A549 (cell line): Measurements from ENCODE around the gene PSMD1.

Source experiments
- CHD2 ChIP-seq: fragments of 150-350 bp; IDR thresholded peaks from 2 replicates; pipeline ENCODE4 v1.6.1; 2014; ENCODE audit warnings: low read length; ENCODE audit not compliant: partially characterized antibody
- EP300 ChIP-seq, 2 experiments: fragments of >200 bp; sonication (Bioruptor Twin); formaldehyde crosslinking; IDR thresholded peaks; 2 replicates in 1 of 2; 3 replicates in 1 of 2; pipeline ENCODE4 v1.6.1; 2016 to 2017
- HOXB5 ChIP-seq: fragments of 250-450 bp; sonication (Bioruptor Pico); IDR thresholded peaks from 2 replicates; pipeline ENCODE4 v1.5.0; 2020; ENCODE audit warnings: mild to moderate bottlenecking, moderate library complexity
- MAZ ChIP-seq: fragments of 150-350 bp; IDR thresholded peaks from 2 replicates; pipeline ENCODE4 v1.6.1; 2014; ENCODE audit warnings: antibody characterized with exemption, low read depth, low read length, borderline replicate concordance
- POLR2A ChIP-seq: IDR thresholded peaks from 2 replicates; pipeline ENCODE4 v1.6.1; 2012; ENCODE audit warnings: mild to moderate bottlenecking, low read length
- RARB ChIP-seq: fragments of 250-450 bp; sonication (Bioruptor Pico); IDR thresholded peaks from 2 replicates; pipeline ENCODE4 v1.8.0; 2021; ENCODE audit warnings: mild to moderate bottlenecking, moderate library complexity
- RNF2 ChIP-seq: fragments of 200-600 bp; sonication (generic); IDR thresholded peaks from 2 replicates; pipeline ENCODE4 v1.6.1; 2016; ENCODE audit warnings: low read depth, mild to moderate bottlenecking, antibody characterized with exemption, moderate library complexity, borderline replicate concordance
- SMC3 ChIP-seq: fragments of >200 bp; sonication (Bioruptor Twin); formaldehyde crosslinking; IDR thresholded peaks from 3 replicates; pipeline ENCODE4 v1.6.1; 2018; ENCODE audit warnings: inconsistent platforms
- TF ChIP-seq, protein P1 (sequence below): fragments of >200 bp; sonication (Bioruptor Twin); formaldehyde crosslinking; IDR thresholded peaks from 3 replicates; pipeline ENCODE4 v1.5.1; 2016
- TF ChIP-seq, protein P2 (sequence below): fragments of 150-350 bp; IDR thresholded peaks from 2 replicates; pipeline ENCODE4 v1.6.1; 2014; ENCODE audit warnings: low read depth, mild to moderate bottlenecking, low read length
- TF ChIP-seq, protein P3 (sequence below): fragments of 250-450 bp; sonication (Bioruptor Pico); IDR thresholded peaks from 2 replicates; pipeline ENCODE4 v1.5.0; 2021; ENCODE audit warnings: mild to moderate bottlenecking, moderate library complexity, borderline replicate concordance
- TF ChIP-seq, protein P4 (sequence below): IDR thresholded peaks from 2 replicates; pipeline ENCODE4 v1.6.1; 2012; ENCODE audit warnings: low read depth, borderline replicate concordance
- TF ChIP-seq, protein P5 (sequence below): IDR thresholded peaks from 2 replicates; pipeline ENCODE4 v1.6.1; 2012

DNA sequence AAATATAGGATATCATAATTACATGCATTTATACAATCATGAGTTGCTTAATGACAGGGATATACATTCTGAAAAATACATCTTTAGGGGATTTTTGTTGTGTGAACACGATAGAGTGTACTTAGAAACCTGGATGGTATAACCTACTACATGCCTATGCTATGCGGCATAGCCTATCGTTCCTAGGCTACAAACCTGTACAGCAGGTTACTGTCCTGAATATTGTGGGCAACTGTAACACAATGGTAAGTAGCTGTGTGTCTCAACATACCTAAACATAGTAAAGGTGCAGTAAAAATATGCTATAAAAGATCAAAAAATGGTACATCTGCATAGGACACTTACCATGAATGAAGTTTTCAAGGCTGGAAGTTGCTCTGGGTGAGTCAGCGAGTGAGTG lies 12.9 kb upstream of the PSMD1 start:
- TF ChIP-seq, protein P1, sequence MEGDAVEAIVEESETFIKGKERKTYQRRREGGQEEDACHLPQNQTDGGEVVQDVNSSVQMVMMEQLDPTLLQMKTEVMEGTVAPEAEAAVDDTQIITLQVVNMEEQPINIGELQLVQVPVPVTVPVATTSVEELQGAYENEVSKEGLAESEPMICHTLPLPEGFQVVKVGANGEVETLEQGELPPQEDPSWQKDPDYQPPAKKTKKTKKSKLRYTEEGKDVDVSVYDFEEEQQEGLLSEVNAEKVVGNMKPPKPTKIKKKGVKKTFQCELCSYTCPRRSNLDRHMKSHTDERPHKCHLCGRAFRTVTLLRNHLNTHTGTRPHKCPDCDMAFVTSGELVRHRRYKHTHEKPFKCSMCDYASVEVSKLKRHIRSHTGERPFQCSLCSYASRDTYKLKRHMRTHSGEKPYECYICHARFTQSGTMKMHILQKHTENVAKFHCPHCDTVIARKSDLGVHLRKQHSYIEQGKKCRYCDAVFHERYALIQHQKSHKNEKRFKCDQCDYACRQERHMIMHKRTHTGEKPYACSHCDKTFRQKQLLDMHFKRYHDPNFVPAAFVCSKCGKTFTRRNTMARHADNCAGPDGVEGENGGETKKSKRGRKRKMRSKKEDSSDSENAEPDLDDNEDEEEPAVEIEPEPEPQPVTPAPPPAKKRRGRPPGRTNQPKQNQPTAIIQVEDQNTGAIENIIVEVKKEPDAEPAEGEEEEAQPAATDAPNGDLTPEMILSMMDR, result no peak
- TF ChIP-seq, protein P2, sequence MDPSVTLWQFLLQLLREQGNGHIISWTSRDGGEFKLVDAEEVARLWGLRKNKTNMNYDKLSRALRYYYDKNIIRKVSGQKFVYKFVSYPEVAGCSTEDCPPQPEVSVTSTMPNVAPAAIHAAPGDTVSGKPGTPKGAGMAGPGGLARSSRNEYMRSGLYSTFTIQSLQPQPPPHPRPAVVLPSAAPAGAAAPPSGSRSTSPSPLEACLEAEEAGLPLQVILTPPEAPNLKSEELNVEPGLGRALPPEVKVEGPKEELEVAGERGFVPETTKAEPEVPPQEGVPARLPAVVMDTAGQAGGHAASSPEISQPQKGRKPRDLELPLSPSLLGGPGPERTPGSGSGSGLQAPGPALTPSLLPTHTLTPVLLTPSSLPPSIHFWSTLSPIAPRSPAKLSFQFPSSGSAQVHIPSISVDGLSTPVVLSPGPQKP, result no peak
- TF ChIP-seq POLR2A (no peak), RARB (CRISPR knock-in tag) (no peak), SMC3 (no peak), CHD2 (no peak), HOXB5 (no peak), MAZ (no peak), RNF2 (no peak), EP300 (IDR thresholded peaks at IDR 0.05) (no peak)
- TF ChIP-seq, protein P3, sequence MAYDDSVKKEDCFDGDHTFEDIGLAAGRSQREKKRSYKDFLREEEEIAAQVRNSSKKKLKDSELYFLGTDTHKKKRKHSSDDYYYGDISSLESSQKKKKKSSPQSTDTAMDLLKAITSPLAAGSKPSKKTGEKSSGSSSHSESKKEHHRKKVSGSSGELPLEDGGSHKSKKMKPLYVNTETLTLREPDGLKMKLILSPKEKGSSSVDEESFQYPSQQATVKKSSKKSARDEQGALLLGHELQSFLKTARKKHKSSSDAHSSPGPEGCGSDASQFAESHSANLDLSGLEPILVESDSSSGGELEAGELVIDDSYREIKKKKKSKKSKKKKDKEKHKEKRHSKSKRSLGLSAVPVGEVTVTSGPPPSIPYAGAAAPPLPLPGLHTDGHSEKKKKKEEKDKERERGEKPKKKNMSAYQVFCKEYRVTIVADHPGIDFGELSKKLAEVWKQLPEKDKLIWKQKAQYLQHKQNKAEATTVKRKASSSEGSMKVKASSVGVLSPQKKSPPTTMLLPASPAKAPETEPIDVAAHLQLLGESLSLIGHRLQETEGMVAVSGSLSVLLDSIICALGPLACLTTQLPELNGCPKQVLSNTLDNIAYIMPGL (CRISPR knock-in tag), result no peak
- TF ChIP-seq, protein P4, sequence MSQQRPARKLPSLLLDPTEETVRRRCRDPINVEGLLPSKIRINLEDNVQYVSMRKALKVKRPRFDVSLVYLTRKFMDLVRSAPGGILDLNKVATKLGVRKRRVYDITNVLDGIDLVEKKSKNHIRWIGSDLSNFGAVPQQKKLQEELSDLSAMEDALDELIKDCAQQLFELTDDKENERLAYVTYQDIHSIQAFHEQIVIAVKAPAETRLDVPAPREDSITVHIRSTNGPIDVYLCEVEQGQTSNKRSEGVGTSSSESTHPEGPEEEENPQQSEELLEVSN, result no peak
- TF ChIP-seq, protein P5, sequence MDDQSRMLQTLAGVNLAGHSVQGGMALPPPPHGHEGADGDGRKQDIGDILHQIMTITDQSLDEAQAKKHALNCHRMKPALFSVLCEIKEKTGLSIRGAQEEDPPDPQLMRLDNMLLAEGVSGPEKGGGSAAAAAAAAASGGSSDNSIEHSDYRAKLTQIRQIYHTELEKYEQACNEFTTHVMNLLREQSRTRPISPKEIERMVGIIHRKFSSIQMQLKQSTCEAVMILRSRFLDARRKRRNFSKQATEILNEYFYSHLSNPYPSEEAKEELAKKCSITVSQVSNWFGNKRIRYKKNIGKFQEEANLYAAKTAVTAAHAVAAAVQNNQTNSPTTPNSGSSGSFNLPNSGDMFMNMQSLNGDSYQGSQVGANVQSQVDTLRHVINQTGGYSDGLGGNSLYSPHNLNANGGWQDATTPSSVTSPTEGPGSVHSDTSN, result no peak
